ENCODE measurements around the gene GAL3ST3.

The GAL3ST3 gene

GRCh38 chr11:66006891-66007176 is 42.1 kb downstream of the GAL3ST3 start:
- peaks cover 11% of the 10 kb centered on the region for H3K36me3 Mint-ChIP-seq (ENCODE audit: low read depth)
- DNase-seq = no peak
- no peak for TF ChIP-seq CTCF (IDR thresholded peaks at IDR 0.05)
- no peaks in the 10 kb centered on the region for H3K9me3 Mint-ChIP-seq
- no peak overlapping the region for H3K27ac Mint-ChIP-seq
- peaks cover 20% of the 10 kb centered on the region for H3K27me3 Mint-ChIP-seq (ENCODE audit: low read depth, poor library complexity)
- H3K4me1 Mint-ChIP-seq = peaks cover 31% of the 10 kb centered on the region
- H3K4me3 Mint-ChIP-seq = no peak overlapping the region

DNA sequence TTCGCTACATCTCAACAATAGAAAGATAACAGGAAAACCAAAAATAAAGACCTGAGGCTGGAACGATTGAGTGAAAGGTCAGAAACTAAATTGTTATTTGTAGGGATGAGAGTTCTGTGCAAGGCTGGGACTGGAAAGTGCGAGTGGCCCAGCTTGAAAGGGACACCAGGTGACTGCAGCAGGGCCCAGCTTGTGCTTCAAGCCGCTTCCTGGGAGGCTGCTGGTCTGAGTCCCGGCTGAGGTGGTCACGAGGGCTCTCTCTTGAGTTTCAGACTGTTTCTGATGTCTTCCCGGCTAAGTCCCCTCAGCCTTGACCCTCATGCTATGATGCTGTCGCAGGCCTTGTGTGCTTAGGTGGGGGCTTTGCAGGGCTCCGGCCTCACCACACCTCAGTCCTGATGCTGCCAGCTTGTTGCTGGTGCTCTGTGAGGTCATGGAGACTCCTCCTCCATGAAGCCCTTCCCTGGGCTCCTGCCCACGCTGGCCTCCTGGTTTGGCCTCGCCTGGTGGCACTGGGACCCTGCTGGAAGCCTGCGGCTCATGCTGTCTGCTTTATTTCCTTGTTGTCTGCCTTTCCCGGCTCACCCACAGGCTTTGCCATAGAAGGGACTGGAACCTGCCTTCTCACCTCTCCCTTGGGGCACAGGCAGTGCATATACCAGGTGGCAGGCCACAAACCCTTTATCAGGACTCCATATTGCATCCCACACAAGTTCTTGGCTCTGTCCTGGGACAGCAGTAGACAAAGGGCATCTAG is 42.6 kb downstream of the GAL3ST3 start:
- Mint-ChIP-seq H3K4me1 (peaks cover 36% of the 10 kb centered on the region), H3K9me3 (no peaks in the 10 kb centered on the region), H3K27me3 (ENCODE audit: low read depth, poor library complexity) (peaks cover 16% of the 10 kb centered on the region), H3K27ac (no peak overlapping the region), H3K4me3 (no peak overlapping the region), H3K36me3 (ENCODE audit: low read depth) (peaks cover 11% of the 10 kb centered on the region)
- DNase-seq = no peak
- TF ChIP-seq CTCF (IDR thresholded peaks at IDR 0.05) = no peak

DNA sequence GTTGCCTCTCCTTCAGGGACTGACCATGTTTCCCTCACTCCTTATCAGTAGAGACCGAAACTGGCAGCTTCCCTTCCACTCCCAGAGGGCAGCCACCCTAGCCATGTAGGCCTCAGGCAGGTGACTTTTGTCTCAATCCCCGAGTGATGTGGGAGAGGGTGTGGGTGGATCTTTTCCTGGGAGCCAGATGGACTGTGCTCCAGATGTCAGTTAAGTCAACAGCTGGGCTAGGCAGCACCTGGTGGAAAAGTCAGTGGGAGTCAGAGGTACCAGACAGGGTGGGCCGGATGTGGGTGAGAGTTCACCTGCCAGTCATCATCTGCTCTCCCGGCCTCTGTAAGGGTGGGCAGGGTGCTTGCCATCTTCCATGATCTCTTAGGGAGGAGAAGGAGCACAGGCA is 44.8 kb downstream of the GAL3ST3 start:
- Mint-ChIP-seq H3K9me3 (no peaks in the 10 kb centered on the region), H3K4me3 (peak overlapping the region; percentile 68), H3K4me1 (peaks cover 36% of the 10 kb centered on the region), H3K36me3 (ENCODE audit: low read depth) (peaks cover 22% of the 10 kb centered on the region), H3K27me3 (ENCODE audit: low read depth, poor library complexity) (no peaks in the 10 kb centered on the region), H3K27ac (no peak overlapping the region)
- DNase-seq = no peak
- no peak for TF ChIP-seq CTCF (IDR thresholded peaks at IDR 0.05)

DNA sequence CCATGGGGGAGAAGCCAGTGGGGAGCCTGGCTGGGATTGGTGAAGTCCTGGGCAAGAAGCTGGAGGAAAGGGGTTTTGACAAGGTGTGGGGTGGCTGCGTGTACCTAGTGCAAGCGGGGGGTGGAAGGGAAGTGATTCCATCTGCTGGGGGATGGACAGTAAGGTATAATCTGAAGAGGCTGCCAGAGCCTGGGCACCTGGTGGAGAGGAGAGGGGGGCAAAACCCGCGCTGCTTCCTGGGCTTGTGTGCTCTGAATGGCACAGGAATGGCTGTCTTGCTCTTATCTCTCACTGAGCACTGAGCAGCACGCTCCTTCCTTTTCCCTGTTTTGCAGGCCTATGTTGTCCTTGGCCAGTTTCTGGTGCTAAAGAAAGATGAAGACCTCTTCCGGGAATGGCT is 45.7 kb downstream of the GAL3ST3 start:
- Mint-ChIP-seq H3K9me3 (no peaks in the 10 kb centered on the region), H3K4me3 (peak overlapping the region; percentile 100), H3K4me1 (peaks cover 28% of the 10 kb centered on the region), H3K36me3 (ENCODE audit: low read depth) (peaks cover 31% of the 10 kb centered on the region), H3K27ac (peak overlapping the region; percentile 93), H3K27me3 (ENCODE audit: low read depth, poor library complexity) (no peaks in the 10 kb centered on the region)
- DNase-seq = no peak
- no peak for TF ChIP-seq CTCF (IDR thresholded peaks at IDR 0.05)

DNA sequence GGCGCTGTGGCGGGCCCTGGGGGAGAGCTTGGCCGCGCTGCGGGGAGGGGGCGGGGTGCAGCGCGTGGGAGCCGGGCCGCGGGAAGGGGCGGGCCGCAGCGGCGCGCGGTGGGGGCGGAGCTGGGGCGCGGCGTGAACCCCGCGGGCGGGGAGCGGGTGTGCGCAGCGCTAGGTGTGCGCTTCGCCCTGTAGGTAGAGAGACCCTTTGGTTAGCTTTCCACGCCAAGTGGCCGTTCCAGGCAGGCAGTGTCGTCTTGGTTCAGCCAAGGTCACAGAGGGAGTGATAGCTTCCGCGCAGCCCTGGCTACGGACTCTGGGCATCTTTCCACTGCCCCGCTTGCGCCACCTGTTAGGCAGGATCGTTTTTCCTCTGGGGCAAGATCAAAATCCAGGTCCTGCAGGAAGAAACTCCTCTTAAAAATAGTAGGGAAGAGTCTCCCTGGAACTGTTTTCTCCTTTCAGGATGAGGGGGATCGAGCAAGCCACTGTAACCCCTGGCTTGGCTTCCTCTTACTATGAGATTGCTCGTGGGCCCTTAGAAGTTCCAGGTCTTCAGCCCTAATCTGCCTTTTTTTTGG is 46.2 kb downstream of the GAL3ST3 start:
- H3K4me1 Mint-ChIP-seq = peaks cover 24% of the 10 kb centered on the region
- H3K27me3 Mint-ChIP-seq (ENCODE audit: low read depth, poor library complexity) = no peaks in the 10 kb centered on the region
- no peak for TF ChIP-seq CTCF (IDR thresholded peaks at IDR 0.05)
- H3K4me3 Mint-ChIP-seq = peak overlapping the region; percentile 100
- no peaks in the 10 kb centered on the region for H3K9me3 Mint-ChIP-seq
- peak overlapping the region; percentile 100 for H3K27ac Mint-ChIP-seq
- H3K36me3 Mint-ChIP-seq (ENCODE audit: low read depth) = peaks cover 37% of the 10 kb centered on the region
- DNase-seq = no peak

All from nephron progenitor cell (in vitro differentiated cells).